ENCODE data around the gene SYTL5. TPM values are rescaled to one million over a fixed set of nuclear protein-coding genes. Genes with fewer than 3 reads are reported as not detected.

SYTL5 gene
- polyA plus RNA-seq, 1 experiment, result 2.3 TPM

DNA sequence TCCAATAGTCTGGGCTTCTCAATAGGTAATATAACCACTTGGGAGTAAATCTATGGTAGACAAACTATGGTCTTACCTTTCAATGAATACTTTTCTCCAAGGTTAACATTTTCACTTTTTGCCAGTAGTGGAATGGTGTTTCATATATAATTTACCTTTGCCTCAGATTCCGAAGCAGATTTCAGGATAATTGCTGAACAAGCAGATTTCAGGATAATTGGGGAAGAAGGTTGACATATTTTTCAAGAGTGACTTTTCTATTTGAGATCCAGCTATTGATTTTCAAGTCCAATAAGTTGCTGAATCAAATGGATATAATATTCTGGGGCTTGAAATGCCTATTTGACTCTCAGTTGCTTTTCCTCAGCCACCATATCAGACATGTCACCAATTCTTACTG, 63.6 kb downstream of the SYTL5 start:
- ChIA-PET CTCF (no interaction called here), POLR2A (no interaction called here)
- Histone ChIP-seq H3K27me3 (ENCODE audit: control insufficient read depth, insufficient read depth, low read length) (no peaks in the 10 kb centered on the region), H3K9me3 (ENCODE audit: control insufficient read depth, insufficient read depth, low read length) (no peaks in the 10 kb centered on the region), H3K4me3 (ENCODE audit: low read depth, low read length) (no peak overlapping the region), H3K27ac (ENCODE audit: low read depth, low read length) (no peak overlapping the region)
- no peak for DNase-seq (ENCODE audit: low read depth, low spot score)
- TF ChIP-seq, protein P1, sequence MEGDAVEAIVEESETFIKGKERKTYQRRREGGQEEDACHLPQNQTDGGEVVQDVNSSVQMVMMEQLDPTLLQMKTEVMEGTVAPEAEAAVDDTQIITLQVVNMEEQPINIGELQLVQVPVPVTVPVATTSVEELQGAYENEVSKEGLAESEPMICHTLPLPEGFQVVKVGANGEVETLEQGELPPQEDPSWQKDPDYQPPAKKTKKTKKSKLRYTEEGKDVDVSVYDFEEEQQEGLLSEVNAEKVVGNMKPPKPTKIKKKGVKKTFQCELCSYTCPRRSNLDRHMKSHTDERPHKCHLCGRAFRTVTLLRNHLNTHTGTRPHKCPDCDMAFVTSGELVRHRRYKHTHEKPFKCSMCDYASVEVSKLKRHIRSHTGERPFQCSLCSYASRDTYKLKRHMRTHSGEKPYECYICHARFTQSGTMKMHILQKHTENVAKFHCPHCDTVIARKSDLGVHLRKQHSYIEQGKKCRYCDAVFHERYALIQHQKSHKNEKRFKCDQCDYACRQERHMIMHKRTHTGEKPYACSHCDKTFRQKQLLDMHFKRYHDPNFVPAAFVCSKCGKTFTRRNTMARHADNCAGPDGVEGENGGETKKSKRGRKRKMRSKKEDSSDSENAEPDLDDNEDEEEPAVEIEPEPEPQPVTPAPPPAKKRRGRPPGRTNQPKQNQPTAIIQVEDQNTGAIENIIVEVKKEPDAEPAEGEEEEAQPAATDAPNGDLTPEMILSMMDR (IDR thresholded peaks at IDR 0.05; ENCODE audit: low read depth, low read length), result no peak

DNA sequence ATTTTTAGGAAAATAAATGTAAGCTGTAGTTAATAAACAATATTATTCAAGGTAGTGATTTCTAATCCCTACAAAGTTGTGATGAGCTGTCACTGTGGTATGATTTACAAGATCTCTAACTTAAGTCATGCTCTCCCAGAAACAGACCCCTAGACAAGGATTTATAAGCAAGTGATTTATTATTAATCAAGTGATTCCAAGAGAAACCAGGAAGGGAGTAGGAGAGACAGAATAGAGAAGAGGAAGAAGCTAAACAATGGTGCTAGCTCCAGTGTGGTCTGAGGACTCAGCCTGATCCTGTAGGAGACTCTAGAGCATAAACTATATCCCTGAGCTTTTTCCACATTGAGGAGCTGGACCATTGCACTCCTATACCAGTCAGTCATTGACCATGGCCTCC, 73.1 kb downstream of the SYTL5 start:
- no peak for DNase-seq (ENCODE audit: low read depth, low spot score)
- ChIA-PET POLR2A (no interaction called here), CTCF (no interaction called here)
- Histone ChIP-seq H3K27ac (ENCODE audit: low read depth, low read length) (no peak overlapping the region), H3K4me3 (ENCODE audit: low read depth, low read length) (no peak overlapping the region), H3K9me3 (ENCODE audit: control insufficient read depth, insufficient read depth, low read length) (no peaks in the 10 kb centered on the region), H3K27me3 (ENCODE audit: control insufficient read depth, insufficient read depth, low read length) (no peaks in the 10 kb centered on the region)
- TF ChIP-seq, protein P1 (IDR thresholded peaks at IDR 0.05; ENCODE audit: low read depth, low read length), result no peak

DNA sequence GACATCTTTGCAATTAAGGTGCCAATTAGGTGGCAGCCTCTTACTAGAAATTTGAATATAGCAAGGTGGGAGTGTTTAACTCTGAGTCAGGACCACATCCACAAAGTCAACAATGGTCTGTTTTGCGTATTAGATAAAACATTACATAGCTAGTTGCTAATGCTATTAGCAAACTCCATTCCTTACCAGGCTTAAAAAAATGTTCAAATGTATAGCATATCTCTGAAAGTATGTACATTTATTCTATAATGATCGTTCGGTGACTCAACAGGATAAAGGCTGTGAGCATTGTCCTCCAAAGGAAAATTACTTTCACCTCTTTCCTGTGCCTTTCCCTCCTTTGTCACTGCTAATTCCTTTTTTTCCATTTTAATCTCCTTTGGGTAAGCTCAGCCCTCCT, 74.5 kb downstream of the SYTL5 start:
- H3K27me3 ChIP-seq (ENCODE audit: control insufficient read depth, insufficient read depth, low read length), result no peaks in the 10 kb centered on the region
- POLR2A ChIA-PET, result no interaction called here
- TF ChIP-seq, protein P1 (IDR thresholded peaks at IDR 0.05; ENCODE audit: low read depth, low read length), result no peak
- CTCF ChIA-PET, result no interaction called here
- DNase-seq (ENCODE audit: low read depth, low spot score), result no peak
- no peak overlapping the region for H3K4me3 ChIP-seq (ENCODE audit: low read depth, low read length)
- H3K27ac ChIP-seq (ENCODE audit: low read depth, low read length), result no peak overlapping the region
- H3K9me3 ChIP-seq (ENCODE audit: control insufficient read depth, insufficient read depth, low read length), result no peaks in the 10 kb centered on the region

DNA sequence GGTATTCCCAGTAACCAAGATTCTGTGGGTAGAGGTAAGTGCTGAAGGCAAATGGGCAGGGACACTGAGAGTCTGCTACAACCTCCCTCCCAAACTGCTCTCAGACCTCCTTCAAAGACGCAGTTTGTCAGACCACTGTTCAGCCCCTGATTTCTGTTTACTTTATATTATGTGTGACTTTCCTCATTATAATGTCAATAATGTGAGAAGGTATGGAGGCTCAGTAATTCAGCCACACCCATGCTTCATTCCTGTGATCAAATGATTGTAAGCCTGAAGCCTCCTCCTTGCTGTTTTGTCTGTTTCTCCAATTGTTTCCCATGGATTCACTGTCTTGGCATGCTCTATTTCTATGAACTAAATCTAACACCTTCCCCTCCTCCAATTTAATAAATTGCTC, 75.6 kb downstream of the SYTL5 start:
- TF ChIP-seq, protein P1 (IDR thresholded peaks at IDR 0.05; ENCODE audit: low read depth, low read length), result no peak
- no peak for DNase-seq (ENCODE audit: low read depth, low spot score)
- ChIA-PET CTCF (no interaction called here), POLR2A (no interaction called here)
- H3K27ac ChIP-seq (ENCODE audit: low read depth, low read length), result no peak overlapping the region
- H3K4me3 ChIP-seq (ENCODE audit: low read depth, low read length), result no peak overlapping the region
- no peaks in the 10 kb centered on the region for H3K9me3 ChIP-seq (ENCODE audit: control insufficient read depth, insufficient read depth, low read length)
- no peaks in the 10 kb centered on the region for H3K27me3 ChIP-seq (ENCODE audit: control insufficient read depth, insufficient read depth, low read length)

DNA sequence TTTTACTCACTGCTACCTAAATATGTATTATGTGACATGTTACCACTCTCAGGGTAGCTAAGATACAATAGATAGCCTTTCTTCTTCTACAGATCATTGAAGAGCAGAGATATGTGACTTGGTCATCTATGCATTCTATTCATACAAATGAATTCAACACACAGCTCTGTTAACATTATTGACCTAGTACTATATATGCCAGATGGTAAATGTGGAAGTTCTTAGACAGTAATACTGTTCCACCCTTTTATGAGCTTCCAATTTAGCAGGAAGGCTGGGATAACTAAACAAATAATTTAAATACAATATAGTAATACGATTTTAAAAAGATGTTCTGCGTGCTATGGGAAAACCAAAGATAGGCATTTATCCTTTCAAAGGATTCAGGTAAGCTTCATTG, 76.0 kb downstream of the SYTL5 start:
- no peak overlapping the region for H3K27ac ChIP-seq (ENCODE audit: low read depth, low read length)
- CTCF ChIA-PET, result no interaction called here
- TF ChIP-seq, protein P1 (IDR thresholded peaks at IDR 0.05; ENCODE audit: low read depth, low read length), result no peak
- no peaks in the 10 kb centered on the region for H3K9me3 ChIP-seq (ENCODE audit: control insufficient read depth, insufficient read depth, low read length)
- POLR2A ChIA-PET, result no interaction called here
- no peak for DNase-seq (ENCODE audit: low read depth, low spot score)
- H3K27me3 ChIP-seq (ENCODE audit: control insufficient read depth, insufficient read depth, low read length), result no peaks in the 10 kb centered on the region
- no peak overlapping the region for H3K4me3 ChIP-seq (ENCODE audit: low read depth, low read length)
